Glomerular visceral epithelial cell (primary cell): ENCODE measurements around the gene ASCC1.
"Not testable (repeated sequence)": the region's sequence is repeated elsewhere in the genome, so short reads cannot be mapped to it uniquely, and the experiment has no call there.

ENCODE experiments used
- DNase-seq: peaks from one replicate; pipeline ENCODE4 v3.0.0-alpha.2; 2016; ENCODE audit errors: extremely low spot score

ASCC1 gene

DNA sequence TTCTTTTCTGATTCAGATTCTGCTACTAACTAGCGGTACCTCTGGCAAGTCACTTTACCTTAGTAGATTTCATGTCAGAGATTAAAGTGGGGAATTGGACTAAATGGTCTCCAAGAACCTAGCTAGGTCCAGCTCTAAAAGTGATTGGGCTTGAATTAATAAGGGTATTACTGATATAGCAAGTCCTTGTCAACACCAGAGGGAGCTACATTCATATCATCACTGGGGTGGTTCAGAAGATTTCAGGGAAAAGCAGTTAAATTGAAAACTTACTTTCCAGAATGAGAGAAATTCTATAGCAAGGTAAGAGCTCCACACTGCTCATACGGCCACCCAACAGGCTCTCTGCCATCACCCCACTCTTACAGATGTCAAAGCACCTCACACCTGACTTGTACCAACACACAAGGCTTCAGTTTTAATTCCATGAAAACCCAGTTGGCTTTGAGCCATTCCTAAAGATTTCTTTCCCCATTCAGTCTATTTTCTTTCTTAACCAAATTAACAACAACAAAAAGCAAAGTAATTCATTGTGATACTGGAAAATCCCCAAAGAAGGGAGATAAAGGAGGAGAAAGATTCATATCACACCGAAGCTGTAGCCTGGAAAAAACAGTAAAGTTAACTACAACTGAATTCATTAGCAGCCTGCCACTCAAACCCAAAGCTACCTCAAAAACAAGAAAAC, 89.7 kb downstream of the ASCC1 start:
- peak; percentile 37 for DNase-seq

- no peak for DNase-seq
Measured at GRCh38 chr10:72124989-72125388, 91.1 kb downstream of the ASCC1 start.

- DNase-seq = no peak
Measured at GRCh38 chr10:72124381-72124780, 91.7 kb downstream of the ASCC1 start.

GRCh38 chr10:72123616-72124015, 92.5 kb downstream of the ASCC1 start:
- DNase-seq = no peak

DNA sequence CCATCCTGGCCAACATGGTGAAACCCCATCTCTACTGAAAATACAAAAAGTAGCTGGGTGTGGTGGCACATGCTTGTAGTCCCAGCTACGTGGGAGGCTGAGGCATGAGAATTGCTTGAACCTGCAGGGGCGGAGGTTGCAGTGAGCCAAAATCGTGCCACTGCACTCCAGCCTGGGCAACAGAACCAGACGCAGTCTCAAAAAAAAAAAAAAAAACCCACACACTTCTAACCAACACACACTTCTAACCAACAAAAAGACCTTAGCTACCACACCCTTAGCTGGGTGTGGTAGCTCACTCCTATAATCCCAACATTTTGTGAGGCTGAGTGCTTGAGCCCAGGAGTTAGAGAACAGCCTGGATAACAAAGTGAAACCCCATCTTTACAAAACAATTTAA, 93.9 kb downstream of the ASCC1 start:
- no peak for DNase-seq

DNA sequence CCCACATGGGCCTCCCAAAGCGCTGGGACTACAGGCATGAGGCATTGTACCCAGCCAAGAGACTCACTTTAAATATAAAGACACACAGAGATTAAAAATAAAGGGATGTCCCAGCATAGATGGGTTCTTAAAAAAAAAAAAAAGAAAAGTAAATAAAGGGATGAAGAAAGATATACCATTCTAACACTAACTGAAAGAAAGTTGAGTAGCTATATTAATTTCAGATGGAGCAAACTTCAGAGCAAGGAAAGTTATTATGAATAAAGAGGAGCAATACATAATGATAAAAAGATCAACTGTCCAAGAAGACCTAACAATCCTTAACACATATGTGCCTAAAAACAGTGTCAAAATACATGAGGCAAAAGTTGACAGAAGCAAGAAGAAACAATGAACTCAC, 94.7 kb downstream of the ASCC1 start:
- DNase-seq = no peak

- DNase-seq = no peak
Measured at GRCh38 chr10:72116372-72116771, 99.7 kb downstream of the ASCC1 start.

GRCh38 chr10:72114706-72115450, 101.2 kb downstream of the ASCC1 start:
- no peak for DNase-seq

DNA sequence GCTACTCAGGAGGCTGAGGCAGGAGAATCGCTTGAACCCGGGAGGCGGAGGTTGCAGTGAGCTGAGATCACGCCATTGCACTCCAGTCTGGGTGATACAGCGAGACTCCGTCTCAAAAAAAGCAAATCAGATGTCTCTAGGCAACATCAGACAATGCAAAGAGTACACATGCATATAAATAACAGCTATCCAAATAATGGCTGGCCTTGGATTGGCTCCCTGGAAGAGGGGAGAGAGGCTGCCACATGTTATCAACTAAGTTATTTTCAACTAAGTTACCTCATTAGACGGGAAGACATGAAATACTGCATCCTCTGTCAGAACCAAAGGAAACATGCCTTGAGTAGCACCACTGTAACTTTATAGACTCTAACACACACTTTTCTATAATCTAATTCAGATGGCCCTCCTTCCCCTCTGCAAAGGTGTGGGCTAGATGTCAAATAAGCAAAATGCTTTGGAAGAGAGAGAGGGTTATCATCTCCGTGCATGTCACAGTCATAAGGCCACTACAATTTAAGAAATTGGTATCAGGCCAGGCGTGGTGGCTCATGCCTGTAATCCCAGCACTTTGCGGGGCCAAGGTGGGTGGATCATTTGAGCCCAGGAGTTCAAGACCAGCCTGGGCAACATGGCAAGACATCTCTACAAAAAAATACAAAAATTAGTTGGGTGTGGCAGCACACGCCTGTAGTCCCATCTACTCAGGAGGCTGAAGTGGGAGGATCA, 105.2 kb downstream of the ASCC1 start:
- no peak for DNase-seq

DNA sequence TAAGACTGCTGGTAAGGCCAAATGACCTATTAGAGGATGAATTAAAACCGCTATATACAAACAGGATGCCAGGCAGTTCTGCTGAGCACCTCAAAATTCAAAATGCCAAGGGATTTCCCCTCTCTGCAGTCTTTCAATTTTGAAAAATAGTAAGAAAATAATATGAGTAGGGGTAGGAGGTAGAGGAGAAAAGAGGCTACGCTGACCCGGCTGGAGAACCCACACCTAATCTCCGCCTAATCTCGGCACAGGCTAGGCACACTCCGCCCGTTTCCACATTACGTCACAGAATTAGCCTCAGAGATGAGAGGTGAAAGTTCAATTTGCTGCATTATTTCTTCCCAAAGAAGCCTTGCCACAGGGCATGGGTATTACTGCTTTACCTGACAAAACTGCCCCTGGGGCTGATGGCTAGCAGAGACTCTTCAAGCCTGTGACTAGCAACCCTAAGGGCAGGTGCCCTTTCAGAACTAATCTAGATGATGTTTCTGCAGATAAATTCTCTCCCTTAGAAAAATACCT, 106.4 kb downstream of the ASCC1 start:
- no peak for DNase-seq

DNA sequence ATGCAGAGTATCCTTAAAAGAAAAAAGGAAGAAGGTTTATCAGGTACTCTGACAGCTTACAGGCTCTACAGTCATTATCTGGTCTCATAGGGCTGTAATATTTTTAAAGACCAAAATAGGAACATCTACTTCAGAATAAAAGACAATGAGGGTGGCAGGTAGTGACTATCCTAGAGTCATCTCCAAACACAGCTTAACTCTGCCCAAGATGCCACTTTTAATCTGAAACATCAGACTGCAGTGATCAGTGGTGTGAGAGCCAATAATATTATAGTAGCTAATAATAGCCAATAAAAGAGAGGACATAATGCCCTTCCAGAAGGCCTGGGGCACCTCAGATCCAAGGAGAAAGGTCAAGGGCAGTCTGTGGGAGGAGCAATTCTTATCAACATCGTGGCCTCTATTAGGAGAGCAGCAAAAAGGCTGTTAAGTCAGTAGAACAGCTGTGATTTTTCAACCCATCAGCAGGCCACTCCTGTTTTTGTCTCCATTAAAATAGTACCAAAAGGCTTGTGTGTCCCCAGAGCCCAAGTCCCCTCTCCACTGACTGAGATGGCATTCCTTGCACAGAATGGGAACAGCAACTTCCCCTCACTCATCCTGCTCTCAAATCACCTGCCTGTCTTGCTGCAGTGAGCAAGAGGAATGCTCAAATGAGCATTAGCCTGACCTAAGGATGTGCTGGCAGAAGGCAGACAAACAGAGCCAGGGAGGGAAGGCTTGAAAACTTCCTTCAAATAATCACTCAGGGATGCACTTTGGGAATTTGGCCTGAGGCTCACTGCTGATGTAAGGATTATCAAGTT, 107.0 kb downstream of the ASCC1 start:
- DNase-seq = peak; percentile 77

DNA sequence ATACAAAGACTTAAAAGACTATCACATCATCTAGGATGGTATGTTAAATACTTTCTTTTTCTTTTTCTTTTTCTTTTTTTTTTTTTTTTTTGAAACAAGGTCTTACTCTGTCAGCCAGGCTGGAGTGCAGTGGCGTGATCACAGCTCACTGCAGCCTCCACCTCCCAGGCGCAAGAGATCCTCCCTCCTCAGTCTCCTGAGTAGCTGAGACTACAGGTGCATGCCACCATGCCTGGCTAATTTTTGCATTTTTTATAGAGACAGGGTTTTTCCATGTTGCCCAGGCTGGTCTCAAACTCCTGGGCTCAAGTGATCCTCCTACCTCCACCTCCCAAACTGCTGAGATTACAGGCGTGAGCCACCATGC, 108.1 kb downstream of the ASCC1 start:
- not testable (repeated sequence) for DNase-seq

GRCh38 chr10:72107325-72108003, 108.6 kb downstream of the ASCC1 start:
- peak; percentile 69 for DNase-seq

- DNase-seq = no peak
Measured at GRCh38 chr10:72106896-72107295, 109.2 kb downstream of the ASCC1 start.

GRCh38 chr10:72106154-72106849, 109.8 kb downstream of the ASCC1 start:
- DNase-seq = no peak

- no peak for DNase-seq
Measured at GRCh38 chr10:72105710-72106109, 110.4 kb downstream of the ASCC1 start.

DNA sequence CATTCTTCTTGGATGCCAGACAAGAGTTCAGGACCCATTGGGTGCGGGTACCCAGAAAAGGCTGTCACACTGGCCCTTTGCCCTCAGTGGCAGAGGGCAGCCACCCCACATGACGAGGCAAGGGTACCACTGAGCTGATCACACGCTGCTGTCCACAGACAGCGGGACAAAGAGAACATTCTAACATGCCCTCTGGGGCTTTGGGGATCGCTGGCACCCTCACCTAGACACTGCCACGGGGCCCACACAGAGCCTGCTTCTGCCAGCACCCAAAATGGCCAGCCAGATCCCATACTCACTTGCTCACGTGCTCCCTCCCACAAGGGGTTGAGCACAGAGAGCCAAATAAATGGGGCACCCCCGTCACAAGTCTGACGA, 111.0 kb downstream of the ASCC1 start:
- no peak for DNase-seq

DNA sequence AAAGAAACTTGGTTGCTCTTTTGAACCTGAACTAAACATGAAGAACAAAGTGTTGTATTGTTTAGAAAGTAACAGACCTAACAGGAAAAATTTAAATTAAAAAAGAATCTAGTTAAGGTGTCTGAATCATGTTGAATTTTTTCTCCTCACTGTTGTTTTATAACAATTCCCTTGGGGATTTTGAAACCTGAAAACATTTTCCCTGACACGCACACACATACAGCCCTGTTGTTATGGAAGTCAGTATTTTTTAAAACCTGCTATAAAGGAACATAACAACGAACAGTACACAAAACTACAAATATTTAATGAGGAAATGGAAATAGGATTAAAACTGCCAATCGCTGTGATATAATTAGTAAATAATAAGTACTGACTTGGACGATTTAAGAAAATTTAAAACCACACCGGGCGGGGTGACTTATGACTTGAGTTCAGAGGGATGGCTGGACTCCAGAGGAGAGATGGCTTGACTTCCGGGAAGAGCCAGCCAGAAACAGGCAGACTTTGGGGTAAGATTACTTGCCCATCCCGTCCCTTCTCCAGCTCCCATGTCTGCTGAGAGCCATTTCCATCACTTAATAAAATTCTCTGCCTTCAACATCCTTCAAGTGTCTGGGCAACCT, 111.5 kb downstream of the ASCC1 start:
- DNase-seq = no peak

GRCh38 chr10:72099600-72099921, 116.5 kb downstream of the ASCC1 start:
- no peak for DNase-seq

GRCh38 chr10:72098836-72099599, 117.1 kb downstream of the ASCC1 start:
- no peak for DNase-seq
